GM13976 (cell line): ENCODE results near the gene MAD1L1.

Experiments
- DNase-seq: peaks from one replicate; pipeline ENCODE4 v3.0.0; 2012; ENCODE audit warnings: low spot score
- in situ Hi-C: fragments of 300-500 bp; cut with MboI; formaldehyde crosslinking; loops from one replicate; pipeline ENCODE4 v1.12.0; 2022; ENCODE audit warnings: low sequenced_read_pairs, mixed read lengths, inconsistent platforms; ENCODE audit not compliant: unreplicated experiment
- TF ChIP-seq, protein P1 (sequence below): IDR thresholded peaks from 2 replicates; pipeline ENCODE4 v1.5.1; 2012; ENCODE audit warnings: borderline replicate concordance, mild to moderate bottlenecking; ENCODE audit not compliant: insufficient read depth; ENCODE audit errors: extremely low read depth, missing control alignments, control extremely low read depth

Gene MAD1L1

DNA sequence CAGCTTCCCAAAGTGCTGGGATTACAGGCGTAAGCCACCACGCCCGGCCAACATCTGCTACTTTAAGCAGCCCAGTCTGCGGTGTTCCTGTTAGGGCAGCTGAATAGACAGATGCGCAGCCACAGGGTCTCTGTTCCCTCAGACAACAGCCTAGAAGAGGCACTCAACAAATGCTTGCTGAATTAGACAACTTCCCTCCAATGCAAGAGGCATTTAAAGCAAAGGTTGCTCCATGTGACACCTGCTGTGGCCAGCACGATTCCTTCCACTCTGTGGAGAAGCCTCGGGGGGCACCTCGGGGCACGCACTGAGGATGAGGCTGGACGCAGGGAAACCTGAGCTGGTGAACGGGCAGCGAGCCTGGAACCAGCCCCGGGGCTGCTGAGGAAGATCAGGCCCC is 237.8 kb downstream of the MAD1L1 start:
- DNase-seq, result no peak
- TF ChIP-seq, protein P1, sequence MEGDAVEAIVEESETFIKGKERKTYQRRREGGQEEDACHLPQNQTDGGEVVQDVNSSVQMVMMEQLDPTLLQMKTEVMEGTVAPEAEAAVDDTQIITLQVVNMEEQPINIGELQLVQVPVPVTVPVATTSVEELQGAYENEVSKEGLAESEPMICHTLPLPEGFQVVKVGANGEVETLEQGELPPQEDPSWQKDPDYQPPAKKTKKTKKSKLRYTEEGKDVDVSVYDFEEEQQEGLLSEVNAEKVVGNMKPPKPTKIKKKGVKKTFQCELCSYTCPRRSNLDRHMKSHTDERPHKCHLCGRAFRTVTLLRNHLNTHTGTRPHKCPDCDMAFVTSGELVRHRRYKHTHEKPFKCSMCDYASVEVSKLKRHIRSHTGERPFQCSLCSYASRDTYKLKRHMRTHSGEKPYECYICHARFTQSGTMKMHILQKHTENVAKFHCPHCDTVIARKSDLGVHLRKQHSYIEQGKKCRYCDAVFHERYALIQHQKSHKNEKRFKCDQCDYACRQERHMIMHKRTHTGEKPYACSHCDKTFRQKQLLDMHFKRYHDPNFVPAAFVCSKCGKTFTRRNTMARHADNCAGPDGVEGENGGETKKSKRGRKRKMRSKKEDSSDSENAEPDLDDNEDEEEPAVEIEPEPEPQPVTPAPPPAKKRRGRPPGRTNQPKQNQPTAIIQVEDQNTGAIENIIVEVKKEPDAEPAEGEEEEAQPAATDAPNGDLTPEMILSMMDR, result no peak
- in situ Hi-C loops, result no loop called here

DNA sequence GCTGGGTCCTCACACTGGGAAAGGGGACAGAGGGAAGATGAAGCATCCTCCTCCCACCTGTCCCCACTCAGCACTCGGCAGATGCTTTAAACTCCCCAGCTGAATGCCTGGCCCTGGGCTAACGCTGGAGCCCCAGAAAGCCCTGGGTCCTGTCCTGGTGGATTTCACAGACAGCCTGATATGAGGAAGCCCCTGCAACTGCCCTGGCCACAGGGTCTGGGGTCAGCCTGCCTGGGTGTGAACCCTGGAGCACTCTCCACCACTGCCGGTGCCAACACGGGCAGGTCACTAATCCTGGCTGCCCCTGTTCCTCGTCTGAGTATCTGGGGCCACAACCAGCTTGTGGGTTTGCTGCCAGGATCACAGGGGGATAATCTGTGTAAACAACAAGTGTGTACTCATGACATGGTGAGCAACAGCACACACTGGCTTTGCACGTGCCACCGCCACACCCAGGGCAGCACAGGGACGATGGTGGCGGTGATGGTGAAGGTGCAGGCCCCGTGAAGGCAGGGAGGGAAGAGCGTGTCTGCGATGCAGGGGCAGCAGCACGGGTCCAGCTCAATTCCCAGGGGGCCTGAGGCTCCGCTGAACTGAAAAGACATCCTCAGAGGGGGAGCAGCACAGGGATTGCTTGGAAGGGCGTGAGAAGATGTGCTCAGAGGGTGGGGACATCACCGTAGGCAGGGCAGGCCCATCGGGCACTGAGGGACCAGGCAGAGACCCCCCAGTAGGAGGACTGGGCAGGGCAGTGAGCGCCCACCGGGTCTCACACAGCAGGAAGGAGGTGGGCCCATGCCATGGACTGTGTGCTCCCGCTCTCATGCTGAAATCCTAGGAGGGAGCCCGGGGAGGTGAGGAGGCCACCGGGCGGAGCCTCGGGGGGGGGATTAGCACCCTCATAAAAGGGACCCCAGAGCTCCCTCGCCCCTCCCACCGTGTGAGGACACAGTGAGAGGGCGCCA is 238.7 kb downstream of the MAD1L1 start:
- TF ChIP-seq, protein P1, result no peak
- in situ Hi-C loops, result no loop called here
- no peak for DNase-seq

DNA sequence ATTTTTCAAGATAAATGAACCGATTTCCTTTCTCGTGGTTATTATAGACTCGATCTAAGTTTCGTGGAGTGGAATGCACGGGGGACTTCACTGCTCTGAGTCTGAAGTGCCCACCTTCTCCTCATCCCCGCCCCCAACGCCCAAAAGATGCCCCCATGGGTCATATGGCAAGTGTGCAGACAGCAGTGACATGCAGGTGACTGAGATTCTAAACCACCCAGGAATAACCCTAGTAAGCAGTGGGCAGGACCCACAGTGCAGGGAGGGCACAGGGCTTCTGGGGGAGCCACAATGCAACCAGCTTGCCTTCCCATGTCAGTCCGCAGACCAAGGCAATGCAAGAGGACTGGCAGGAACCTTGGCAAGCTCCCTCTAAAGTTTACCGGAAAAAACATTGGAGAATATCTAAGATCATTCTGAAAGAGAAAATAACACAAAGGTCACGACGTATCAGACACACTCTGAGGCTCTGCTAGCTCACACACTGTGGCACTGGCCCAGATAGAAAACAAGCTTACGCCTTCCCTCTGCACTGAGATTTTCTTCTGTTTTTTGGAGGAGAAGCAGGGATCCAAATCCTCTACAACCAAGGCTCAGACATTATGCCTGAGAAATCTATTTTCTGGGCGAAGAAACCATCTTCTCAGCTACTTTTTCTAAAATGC is 239.6 kb downstream of the MAD1L1 start:
- TF ChIP-seq, protein P1, result no peak
- no peak for DNase-seq

DNA sequence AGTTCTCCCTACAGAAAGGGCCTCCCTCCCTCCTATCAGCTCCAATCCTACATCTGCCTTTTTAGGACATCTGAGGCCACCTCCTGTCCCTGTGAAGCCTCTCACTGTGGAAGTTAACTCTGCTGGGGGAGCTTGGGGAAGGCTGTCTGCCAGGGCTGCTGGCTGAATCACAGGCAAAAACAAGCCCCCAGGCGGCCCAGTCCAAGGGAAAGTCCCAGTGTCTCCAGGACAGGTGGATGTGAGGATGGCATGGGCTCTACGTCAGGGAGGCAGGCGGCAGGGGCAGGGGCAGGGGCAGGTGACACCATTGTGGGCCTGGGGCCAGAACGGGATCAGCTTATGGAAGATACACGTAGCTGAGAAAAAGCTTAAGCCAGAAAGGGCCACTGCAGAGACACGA is 240.2 kb downstream of the MAD1L1 start:
- in situ Hi-C loops, result no loop called here
- TF ChIP-seq, protein P1, result no peak
- no peak for DNase-seq

More for the DNA sequence above, 239.6 kb downstream of the MAD1L1 start:
- in situ Hi-C loops, result no loop called here

DNA sequence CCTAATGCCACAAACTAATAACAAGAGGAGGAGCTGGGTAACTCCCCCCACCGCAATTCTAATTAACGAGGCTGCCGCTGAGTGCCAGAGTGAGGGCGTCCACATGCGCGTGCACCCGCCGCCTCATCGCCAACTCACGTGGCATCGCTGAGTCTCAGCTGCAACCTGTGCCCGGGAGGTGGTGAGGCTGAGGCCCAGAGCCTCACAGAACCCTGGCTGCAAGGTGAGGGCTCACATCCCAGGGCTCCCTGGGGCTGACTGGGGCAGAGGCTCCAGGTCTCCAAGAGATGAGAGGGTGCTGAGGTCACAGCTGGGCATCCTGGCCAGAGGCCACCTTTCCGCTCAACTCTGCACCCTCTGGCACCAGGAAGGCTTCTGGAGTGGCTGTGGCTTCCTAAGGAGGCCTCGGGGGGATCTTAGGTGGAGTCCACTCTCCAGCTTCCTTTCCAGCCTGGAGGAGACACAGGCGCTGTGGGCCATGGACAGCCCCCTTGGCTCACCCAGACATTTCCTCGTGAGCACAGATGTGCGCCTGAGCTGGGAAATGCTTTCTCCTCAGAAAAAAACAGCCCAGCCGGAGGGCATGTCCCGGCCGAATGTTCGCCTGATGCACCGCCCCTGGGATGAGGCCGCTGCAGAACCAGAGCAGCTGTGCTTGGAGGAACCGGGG is 242.6 kb downstream of the MAD1L1 start:
- DNase-seq, result no peak
- in situ Hi-C loops, result no loop called here
- TF ChIP-seq, protein P1, result no peak
